NCI-H1092 treated with DMSO at 0.1 percent for 48 hours (cell line): ENCODE results near the gene RAB25.

ENCODE experiments used
- DNase-seq: peaks from one replicate; lab custom pipeline; 2025; lab: John Stamatoyannopoulos, UW

The RAB25 gene

GRCh38 chr1:156079762-156080161 lies 18.8 kb downstream of the RAB25 start:
- DNase-seq: no peak

GRCh38 chr1:156080241-156080862 lies 19.4 kb downstream of the RAB25 start:
- no peak for DNase-seq

- no peak for DNase-seq
Observed at GRCh38 chr1:156080863-156081179, 19.9 kb downstream of the RAB25 start.

GRCh38 chr1:156081180-156081916 lies 20.4 kb downstream of the RAB25 start:
- peak; percentile 53 for DNase-seq

DNA sequence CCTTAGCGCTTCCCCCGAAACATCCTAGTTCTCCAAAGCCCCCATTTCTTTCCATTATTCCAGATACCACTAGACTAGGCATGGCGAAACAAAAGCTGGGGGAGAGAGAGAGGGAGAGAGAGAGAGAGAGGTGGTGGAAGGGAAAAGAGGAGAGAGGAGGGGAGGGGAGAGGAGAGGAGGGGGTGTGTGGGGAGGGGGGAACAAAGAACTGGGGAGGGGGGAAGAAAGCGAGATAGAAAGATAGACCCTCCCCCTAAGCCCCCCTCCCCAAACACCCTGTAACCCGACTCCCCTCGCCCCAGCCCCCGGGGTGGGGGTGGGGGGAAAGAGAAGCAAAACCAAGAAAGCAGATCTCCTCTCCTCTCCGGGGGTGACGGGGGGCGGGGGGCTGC lies 21.0 kb downstream of the RAB25 start:
- DNase-seq: peak; percentile 60

GRCh38 chr1:156082309-156083091 lies 21.5 kb downstream of the RAB25 start, which contains the start of gene MEX3A:
MEX3A (minus strand) TSS chr1:156082465; CDS start chr1:156081998, 467 bp downstream.
- DNase-seq: peak; percentile 84

DNA sequence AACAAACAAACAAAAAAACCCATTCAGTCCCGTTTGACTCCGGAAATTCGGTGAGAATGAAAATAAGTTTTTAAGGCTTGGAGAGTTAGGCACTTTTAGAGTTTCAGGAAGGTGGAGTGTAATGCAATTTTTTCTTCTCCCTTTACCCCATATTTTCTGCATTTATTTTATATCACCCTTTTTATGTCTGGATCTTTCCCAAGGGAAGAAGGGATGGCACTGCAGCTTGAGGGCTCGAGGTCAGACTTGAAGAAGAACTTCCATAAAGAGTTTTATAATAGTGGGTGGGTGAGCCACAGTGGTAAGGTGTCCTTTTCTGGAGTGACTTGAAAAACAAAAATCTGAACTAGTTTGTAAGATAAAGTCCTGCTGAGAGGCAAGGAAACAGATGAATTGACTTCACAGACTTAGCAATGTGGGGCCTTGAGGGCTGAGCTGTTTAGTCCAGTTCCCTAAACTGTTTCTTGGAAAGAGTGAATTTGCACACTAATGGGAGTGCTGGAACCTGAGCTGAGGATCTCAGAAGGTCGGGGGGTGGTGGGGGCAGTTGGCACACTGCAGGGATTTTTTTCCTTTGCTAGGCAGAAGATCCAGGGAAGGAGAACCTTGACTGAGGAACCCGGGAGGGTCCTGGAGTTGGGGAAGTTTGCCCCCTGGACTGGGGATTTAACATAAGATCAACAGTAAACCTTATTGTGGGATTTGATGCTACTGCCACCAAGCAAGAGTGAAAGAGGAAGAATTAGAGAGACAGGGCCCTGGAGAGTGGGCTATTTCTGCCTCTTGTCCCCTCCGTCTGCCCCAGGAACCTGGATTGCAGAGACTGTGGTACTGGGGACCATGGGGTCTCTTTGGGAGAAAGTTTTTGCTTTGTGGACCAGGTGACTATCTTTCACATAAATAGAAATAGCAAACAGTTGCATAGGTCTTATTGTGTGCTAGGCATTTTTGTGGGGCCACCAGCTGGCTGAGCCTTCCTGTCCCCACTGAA lies 23.1 kb downstream of the RAB25 start:
- DNase-seq: no peak

DNA sequence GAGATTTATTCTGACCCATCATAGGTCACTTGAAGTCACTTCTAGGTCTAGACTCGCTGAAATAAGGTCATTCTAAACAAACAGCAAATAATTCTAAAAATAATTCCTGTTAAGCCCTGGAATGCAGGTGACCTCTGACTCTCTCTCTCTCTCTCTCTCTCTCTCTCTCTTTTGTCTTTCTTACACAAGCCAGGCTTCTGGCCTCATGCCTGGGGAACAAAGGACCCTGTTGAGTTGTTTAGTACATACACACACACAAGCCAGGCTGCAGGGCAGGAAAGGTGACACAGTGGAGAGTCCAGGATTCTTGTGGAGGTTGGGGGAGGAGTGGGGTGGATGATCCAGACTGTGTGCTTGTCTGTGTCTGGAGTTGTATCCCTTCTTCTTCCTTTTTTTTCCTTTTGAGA lies 25.3 kb downstream of the RAB25 start:
- DNase-seq: no peak

DNA sequence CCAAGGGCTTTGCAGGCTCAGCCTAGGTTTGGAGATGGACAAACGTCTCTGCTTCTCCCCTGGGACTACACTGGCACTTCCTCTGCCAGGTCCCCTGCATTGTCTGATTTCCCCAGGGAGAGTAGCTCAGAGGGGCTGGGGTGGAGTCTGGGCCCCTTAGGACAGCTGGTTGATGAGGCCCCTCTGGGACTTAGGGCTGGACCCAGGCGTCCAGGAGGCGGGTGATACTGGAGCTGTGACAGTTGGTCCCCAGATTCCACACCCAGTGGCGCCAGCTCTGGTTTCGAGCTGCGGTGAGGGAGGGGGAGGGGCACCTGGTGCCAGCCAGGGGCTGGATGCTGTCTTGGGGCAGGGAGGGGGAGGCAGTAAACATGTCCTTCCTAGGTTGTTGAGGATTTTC lies 28.7 kb downstream of the RAB25 start:
- peak; percentile 23 for DNase-seq

DNA sequence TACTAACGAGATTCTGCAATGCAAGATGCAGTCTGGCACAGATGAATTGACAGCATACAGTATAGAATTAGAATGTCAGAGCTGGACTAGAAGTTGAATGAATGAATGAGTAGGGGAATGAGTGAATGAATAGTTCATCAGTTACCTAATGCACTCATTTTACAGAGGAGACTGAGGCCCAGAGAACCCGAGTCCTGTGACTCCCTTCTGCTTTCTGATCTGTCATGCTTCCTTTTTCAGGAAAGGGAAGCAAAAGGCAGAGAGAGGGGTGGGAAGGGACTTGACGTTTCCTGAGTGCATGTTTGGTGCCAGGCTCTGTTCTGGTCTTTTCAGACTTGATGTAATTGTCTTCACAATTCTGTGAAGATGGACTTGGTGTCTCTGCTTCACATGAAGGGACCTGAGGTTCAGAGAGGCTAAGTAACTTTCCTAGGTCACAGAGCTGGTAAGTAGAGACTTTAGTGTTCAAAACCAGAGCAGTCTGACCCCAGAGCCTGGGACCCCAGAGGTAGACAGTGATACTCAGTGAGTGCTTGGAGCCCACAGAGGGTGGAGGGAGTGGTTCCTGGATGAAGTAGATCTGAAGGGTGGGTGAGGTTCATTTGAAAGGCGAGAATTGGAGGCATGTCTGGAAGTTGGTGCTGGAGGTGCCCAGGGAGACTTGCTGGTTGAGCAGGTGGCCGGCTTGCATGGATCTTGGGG lies 29.3 kb downstream of the RAB25 start:
- DNase-seq: no peak

DNA sequence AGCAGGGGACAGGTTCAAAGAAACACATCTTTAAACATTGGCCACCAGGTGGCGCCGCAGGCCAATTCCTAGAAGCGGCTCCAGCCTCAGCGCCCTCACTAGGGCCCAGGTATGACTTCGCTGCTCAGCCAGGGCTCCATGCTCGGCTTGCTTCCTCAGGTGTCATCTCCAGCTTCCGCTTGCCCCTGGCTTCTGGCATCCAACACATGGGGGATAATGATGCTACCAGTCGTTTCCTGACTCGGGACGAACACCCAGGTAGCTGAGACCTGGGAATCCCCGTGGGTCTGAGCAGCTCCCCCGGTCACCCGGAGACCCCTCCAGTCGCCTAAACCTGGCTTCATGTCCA lies 29.9 kb downstream of the RAB25 start:
- peak; percentile 78 for DNase-seq

- DNase-seq: no peak
Observed at GRCh38 chr1:156091610-156092009, 30.6 kb downstream of the RAB25 start.

DNA sequence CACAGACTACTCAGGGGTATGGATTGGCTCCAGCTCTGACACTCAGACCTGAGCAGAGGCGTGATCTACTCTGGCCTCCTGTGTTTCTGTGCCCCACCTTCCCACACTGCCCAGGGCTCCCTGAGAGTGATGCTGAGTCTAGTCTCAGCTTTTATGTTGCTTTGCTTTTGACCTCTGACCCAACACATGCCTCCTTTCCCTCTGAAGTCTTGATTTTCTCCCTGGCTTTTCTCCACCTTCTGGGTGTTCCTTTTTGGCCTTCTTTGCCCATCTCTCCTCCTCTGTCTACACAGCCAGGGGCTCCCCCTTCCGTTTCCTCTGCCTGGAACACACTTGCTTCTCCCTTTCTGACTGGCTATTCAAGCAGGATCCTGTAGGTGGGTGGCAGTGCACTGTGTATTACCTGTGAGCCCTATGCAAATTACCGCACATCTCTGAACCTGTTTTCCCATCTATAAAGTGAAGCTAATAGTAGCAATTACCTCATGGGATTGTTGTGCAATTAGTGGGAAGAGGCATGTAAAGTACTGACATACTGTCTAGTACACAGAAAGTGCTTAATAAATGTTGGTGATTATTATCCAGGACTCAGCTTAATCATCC lies 35.0 kb downstream of the RAB25 start:
- DNase-seq: no peak

GRCh38 chr1:156096640-156097391 lies 35.9 kb downstream of the RAB25 start:
- DNase-seq: peak; percentile 55

GRCh38 chr1:156097499-156098178 lies 36.7 kb downstream of the RAB25 start:
- no peak for DNase-seq

- no peak for DNase-seq
Observed at GRCh38 chr1:156098784-156099183, 37.8 kb downstream of the RAB25 start.

DNA sequence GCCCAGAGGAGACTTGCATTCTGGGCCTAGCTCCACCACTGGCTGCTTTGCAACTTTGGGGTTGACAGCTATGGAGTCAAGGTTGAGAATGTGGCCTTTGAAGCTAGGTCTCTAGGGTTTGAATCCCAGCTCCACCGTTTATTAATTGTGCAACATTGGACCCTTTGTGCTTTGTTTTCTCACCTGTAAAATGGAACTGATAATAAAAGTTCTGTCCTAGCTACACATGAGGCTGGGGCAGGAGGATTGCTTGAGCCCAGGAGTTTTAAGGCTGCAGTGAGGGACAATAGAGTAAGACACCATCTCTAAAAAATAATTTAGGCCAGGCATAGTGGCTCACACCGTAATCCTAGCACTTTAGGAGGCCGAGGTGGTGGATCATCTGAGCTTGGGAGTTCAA lies 38.3 kb downstream of the RAB25 start:
- no peak for DNase-seq

DNA sequence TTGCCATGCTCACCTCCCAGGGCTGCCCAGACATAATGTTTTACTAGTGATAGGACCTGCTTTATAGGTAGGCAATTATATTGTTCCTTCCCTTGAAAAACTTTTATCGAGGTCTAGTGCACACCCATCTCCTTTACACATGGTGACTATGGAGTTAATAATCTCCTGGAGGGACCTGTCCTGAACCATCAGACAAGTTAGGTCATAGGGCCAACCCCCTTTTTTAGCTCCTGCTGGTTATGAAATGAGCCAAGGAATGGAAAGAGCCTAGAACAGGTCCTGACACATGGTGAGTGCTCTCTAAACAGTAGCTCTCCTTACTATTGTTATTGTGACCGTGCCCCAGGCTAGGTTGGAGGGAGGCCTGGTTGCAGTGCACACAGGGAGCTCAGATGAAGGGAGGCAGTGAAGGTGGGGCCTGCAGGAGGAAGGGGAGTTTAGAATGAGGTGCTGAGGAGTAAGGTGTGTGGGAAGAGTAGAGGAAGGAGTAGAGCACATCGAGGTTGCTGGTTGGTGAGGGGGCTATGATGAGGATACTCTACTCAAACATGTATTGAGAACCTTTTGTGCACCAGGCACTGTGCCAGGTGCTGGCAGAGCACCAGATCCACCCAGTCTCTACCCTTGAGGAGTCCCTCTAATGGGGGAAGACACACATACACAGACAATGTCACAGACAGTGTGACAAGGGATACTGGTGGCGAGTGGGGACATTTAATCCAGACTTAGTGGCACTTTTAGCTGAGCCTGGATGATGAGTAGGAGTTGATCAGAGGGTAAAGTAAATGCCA lies 39.4 kb downstream of the RAB25 start:
- DNase-seq: peak; percentile 55

- no peak for DNase-seq
Observed at GRCh38 chr1:156101880-156102279, 40.9 kb downstream of the RAB25 start.
